Liver (tissue), 9 donors: ENCODE data around the gene COPA. TPM values are rescaled to one million over a fixed set of nuclear protein-coding genes. Genes with fewer than 3 reads are reported as not detected.

Source experiments
- DNase-seq: peaks from one replicate; pipeline ENCODE4 v3.0.0-alpha.2; 2017; ENCODE audit warnings: low spot score
- H3K27ac ChIP-seq, 2 donors: one replicate each; pipeline ENCODE4 v1.7.0; 2013; ENCODE audit warnings: inconsistent platforms in 2 of 2, low read length in 2 of 2, control low read depth in 1 of 2, low read depth in 1 of 2, mild to moderate bottlenecking in 1 of 2
- H3K27me3 ChIP-seq, 4 donors: one replicate each; pipeline versions ENCODE4 v1.6.1 to v1.7.0; 2013; ENCODE audit warnings: low read length in 3 of 4, inconsistent platforms in 1 of 4, mild to moderate bottlenecking in 1 of 4, moderate library complexity in 1 of 4; ENCODE audit not compliant: control insufficient read depth in 4 of 4, insufficient read depth in 4 of 4
- H3K36me3 ChIP-seq, 4 donors: one replicate each; pipeline versions ENCODE4 v1.6.1 to v1.7.0; 2013; ENCODE audit warnings: low read length in 3 of 4, mild to moderate bottlenecking in 3 of 4, low read depth in 1 of 4, moderate library complexity in 1 of 4; ENCODE audit not compliant: control insufficient read depth in 4 of 4, insufficient read depth in 3 of 4
- H3K4me1 ChIP-seq, 4 donors: one replicate each; pipeline versions ENCODE4 v1.6.1 to v1.7.0; 2013; ENCODE audit warnings: low read length in 3 of 4, mild to moderate bottlenecking in 3 of 4, moderate library complexity in 1 of 4; ENCODE audit not compliant: control insufficient read depth in 4 of 4, insufficient read depth in 4 of 4
- H3K4me3 ChIP-seq, 3 donors: one replicate each; pipeline versions ENCODE4 v1.6.1 to v1.7.0; 2013; ENCODE audit warnings: low read length in 3 of 3, control low read depth in 1 of 3, low read depth in 1 of 3, mild to moderate bottlenecking in 1 of 3
- H3K9ac ChIP-seq, 2 donors: one replicate each; pipeline ENCODE4 v1.7.0; 2013; ENCODE audit warnings: low read length in 2 of 2, mild to moderate bottlenecking in 2 of 2, moderate library complexity in 2 of 2, control low read depth in 1 of 2, low read depth in 1 of 2
- H3K9me3 ChIP-seq, 4 donors: one replicate each; pipeline versions ENCODE4 v1.6.1 to v1.7.0; 2013; ENCODE audit warnings: low read length in 3 of 4; ENCODE audit not compliant: control insufficient read depth in 4 of 4
- ATF3 ChIP-seq: IDR thresholded peaks from 2 replicates; pipeline ENCODE4 v1.6.1; 2016; ENCODE audit warnings: antibody characterized with exemption
- CTCF ChIP-seq: fragments of 150-350 bp; IDR thresholded peaks from 2 replicates; pipeline ENCODE4 v1.5.1; 2017; ENCODE audit warnings: improper control_type of control experiment, low read depth, low read length; ENCODE audit not compliant: missing input control
- EGR1 ChIP-seq, 2 donors: IDR thresholded peaks; 2 replicates each; pipeline ENCODE4 v1.6.1; 2016 to 2018; ENCODE audit warnings: antibody characterized with exemption in 2 of 2, low read depth in 2 of 2
- FOXA1 ChIP-seq: IDR thresholded peaks from 2 replicates; pipeline ENCODE4 v1.6.1; 2016; ENCODE audit warnings: antibody characterized with exemption
- FOXA2 ChIP-seq: IDR thresholded peaks from 2 replicates; pipeline ENCODE4 v1.6.1; 2016; ENCODE audit warnings: antibody characterized with exemption
- GABPA ChIP-seq, 2 donors: IDR thresholded peaks in 1 of 2; conservative IDR thresholded peaks in 1 of 2; 2 replicates each; pipeline ENCODE4 v1.6.1; 2016; ENCODE audit warnings: antibody characterized with exemption in 2 of 2, mild to moderate bottlenecking in 1 of 2, moderate library complexity in 1 of 2
- HNF4A ChIP-seq, 2 donors: conservative IDR thresholded peaks; 2 replicates each; pipeline ENCODE4 v1.6.1; 2016; ENCODE audit warnings: antibody characterized with exemption in 2 of 2, mild to moderate bottlenecking in 2 of 2
- HNF4G ChIP-seq: IDR thresholded peaks from 2 replicates; pipeline ENCODE4 v1.6.1; 2016; ENCODE audit warnings: antibody characterized with exemption
- JUND ChIP-seq, 2 donors: IDR thresholded peaks; 2 replicates each; pipeline ENCODE4 v1.6.1; 2016; ENCODE audit warnings: antibody characterized with exemption in 2 of 2
- MAX ChIP-seq: IDR thresholded peaks from 2 replicates; pipeline ENCODE4 v1.6.1; 2016; ENCODE audit warnings: antibody characterized with exemption
- NR2F2 ChIP-seq: IDR thresholded peaks from 2 replicates; pipeline ENCODE4 v1.6.1; 2016; ENCODE audit warnings: antibody characterized with exemption
- RAD21 ChIP-seq, 2 donors: IDR thresholded peaks; 2 replicates each; pipeline ENCODE4 v1.6.1; 2016; ENCODE audit warnings: antibody characterized with exemption in 2 of 2, mild to moderate bottlenecking in 2 of 2
- REST ChIP-seq: IDR thresholded peaks from 2 replicates; pipeline ENCODE4 v1.6.1; 2016; ENCODE audit warnings: antibody characterized with exemption, mild to moderate bottlenecking
- RXRA ChIP-seq, 2 donors: IDR thresholded peaks; 2 replicates each; pipeline ENCODE4 v1.6.1; 2017 to 2018; ENCODE audit warnings: antibody characterized with exemption in 2 of 2, mild to moderate bottlenecking in 1 of 2
- SP1 ChIP-seq: IDR thresholded peaks from 2 replicates; pipeline ENCODE4 v1.6.1; 2018; ENCODE audit warnings: antibody characterized with exemption, mild to moderate bottlenecking
- TAF1 ChIP-seq: conservative IDR thresholded peaks from 2 replicates; pipeline ENCODE4 v1.6.1; 2016; ENCODE audit warnings: antibody characterized with exemption, mild to moderate bottlenecking
- YY1 ChIP-seq: IDR thresholded peaks from 2 replicates; pipeline ENCODE4 v1.6.1; 2016; ENCODE audit warnings: antibody characterized with exemption, mild to moderate bottlenecking
- ZBTB33 ChIP-seq: IDR thresholded peaks from 2 replicates; pipeline ENCODE4 v1.6.1; 2016; ENCODE audit warnings: antibody characterized with exemption
- WGBS: extraction: QIAGEN DNeasy Blood & Tissue Kit; methylation state at CpG from one replicate; pipeline ENCODE4 v1.1.7; 2013; 5-methylcytosine and 5-hydroxymethylcytosine counted together
- polyA plus RNA-seq, 2 donors: library from polyadenylated mRNA; stranded (reverse) in 1 of 2; unstranded in 1 of 2; fragments of 200-250 nt in 1 of 2; fragments of >200 nt in 1 of 2; fragmentation: Nextera tagmentation in 1 of 2; extraction: Ambion mirVana in 1 of 2; gene quantifications; one replicate each; pipeline versions ENCODE4 v1.2.1 to v1.2.3, GENCODE V29; 2013 to 2015
- total RNA-seq, 2 donors: library from RNA; depleted of rRNA; stranded (reverse); fragments of >200 nt; gene quantifications; one replicate each; pipeline ENCODE4 v1.2.3, GENCODE V29; 2014
- donor health status: healthy.
- donor health status: healthy.
- donor health status: healthy.
- donor health status: healthy.
- donor health status: healthy.

COPA gene
- total and polyA plus RNA-seq, 4 donors: 46.8 to 145 (median 75.9) TPM

- Histone ChIP-seq H3K36me3 (peaks cover 18 to 61% (median 51%) of the 10 kb centered on the region in 4 donors), H3K4me1 (no peaks in the 10 kb centered on the region)
- DNase-seq: no peak
Observed at GRCh38 chr1:160322831-160323230, 20.2 kb downstream of the COPA start.

More at GRCh38 chr1:160322831-160323230, 20.2 kb downstream of the COPA start:
- Histone ChIP-seq H3K27ac (no peak overlapping the region), H3K9me3 (no peaks in the 10 kb centered on the region), H3K27me3 (no peaks in the 10 kb centered on the region), H3K9ac (no peak overlapping the region), H3K4me3 (no peak overlapping the region)
- no peak for TF ChIP-seq RXRA (IDR thresholded peaks at IDR 0.05)
- TF ChIP-seq GABPA (IDR thresholded peaks at IDR 0.05 in 1 of 2, conservative IDR thresholded peaks at IDR 0.05 in 1 of 2): no peak
- TF ChIP-seq HNF4G: no peak
- no peak for TF ChIP-seq NR2F2
- TF ChIP-seq MAX: no peak
- no peak for TF ChIP-seq REST
- no peak for TF ChIP-seq ATF3
- TF ChIP-seq HNF4A (conservative IDR thresholded peaks at IDR 0.05): no peak
- no peak for TF ChIP-seq SP1
- no peak for TF ChIP-seq CTCF
- TF ChIP-seq ZBTB33: no peak
- TF ChIP-seq FOXA2: no peak
- TF ChIP-seq FOXA1: no peak
- no peak for TF ChIP-seq EGR1 (IDR thresholded peaks at IDR 0.05; ENCODE audit: low read depth in 2 of 2)
- no peak for TF ChIP-seq JUND (IDR thresholded peaks at IDR 0.05)
- TF ChIP-seq YY1: no peak
- TF ChIP-seq TAF1: no peak
- no peak for TF ChIP-seq RAD21 (IDR thresholded peaks at IDR 0.05)
- WGBS: 95% methylated on average over 6 of the region's 6 CpGs
